Measurements from ENCODE around the gene PKNOX2. TPM values are rescaled to one million over a fixed set of nuclear protein-coding genes. Genes with fewer than 3 reads are reported as not detected.

PKNOX2 gene
- total and polyA plus RNA-seq, 9 of the 15 experiments (the other 6 are each of a cell fraction or from before 2014, with no cell fraction given), result not detected

- no peak overlapping the region for H3K4me3 ChIP-seq
- intact Hi-C loops (cut with micrococcal nuclease), result no loop called here
- POLR2A ChIA-PET, result no interaction called here
- no peaks in the 10 kb centered on the region; the same call in 1 of the 2 replicates for H4K20me1 ChIP-seq (replicated peaks; ENCODE audit: control insufficient read depth, insufficient read depth, low read length)
- no peak for DNase-seq (ENCODE audit: extremely low read depth in 1 of 4, low spot score in 3 of 4)
- in situ Hi-C loops (cut with MboI), result no loop called here
- no peak overlapping the region for H3K4me2 ChIP-seq (ENCODE audit: insufficient read depth, low read length)
- no peaks in the 10 kb centered on the region; a peak in 1 of 5 replicates for H3K4me1 ChIP-seq (replicated peaks in 1 of 2; ENCODE audit: control insufficient read depth in 2 of 2, insufficient read depth in 2 of 2, low read length in 2 of 2)
- no peak overlapping the region for H2AFZ ChIP-seq (ENCODE audit: low read depth, low read length)
- TF ChIP-seq ZNF592 (IDR thresholded peaks at IDR 0.05) (no peak), ZNF133 (CRISPR knock-in tag; IDR thresholded peaks at IDR 0.05) (no peak), ZNF197 (CRISPR knock-in tag; IDR thresholded peaks at IDR 0.05; ENCODE audit: low read depth) (no peak), CBX1 (IDR thresholded peaks at IDR 0.05; ENCODE audit: low read depth) (no peak), MEF2D (tag; conservative IDR thresholded peaks at IDR 0.05; ENCODE audit: low read depth) (no peak), LCOR (CRISPR knock-in tag; IDR thresholded peaks at IDR 0.05) (no peak), SMAD2 (IDR thresholded peaks at IDR 0.05; ENCODE audit: low read depth, low read length) (no peak), NBN (IDR thresholded peaks at IDR 0.05; ENCODE audit: low read depth) (no peak), ETV1 (tag; conservative IDR thresholded peaks at IDR 0.05; ENCODE audit: low read depth) (no peak), ZKSCAN3 (CRISPR knock-in tag; IDR thresholded peaks at IDR 0.05) (no peak), ZBTB7A (IDR thresholded peaks at IDR 0.05; ENCODE audit: borderline replicate concordance, control insufficient read depth, low read depth, low read length) (no peak), HBP1 (CRISPR knock-in tag; IDR thresholded peaks at IDR 0.05) (no peak)
- no peak overlapping the region for H3K27ac ChIP-seq (ENCODE audit: extremely low read depth, low read depth, low read length)
- no peak for FAIRE-seq
- no TSS peak for BruUV-seq (replicated peaks)
- no peaks in the 10 kb centered on the region for H3K36me3 ChIP-seq (ENCODE audit: control insufficient read depth, insufficient read depth, low read length)
- peaks cover 3% of the 10 kb centered on the region for H3K9me1 ChIP-seq (ENCODE audit: control insufficient read depth, insufficient read depth, low read length)
- 0% methylated on average over 8 of the region's 9 CpGs for whole genome bisulfite sequencing (ENCODE audit: insufficient coverage, low coverage, missing lambda C conversion rate)
- CTCF ChIA-PET (ENCODE audit: low intra/inter-chr PET ratio), result no interaction called here
- H3K79me2 ChIP-seq (ENCODE audit: control insufficient read depth, insufficient read depth, low read length), result no peaks in the 10 kb centered on the region
- ATAC-seq, result no peak
- H3K9ac ChIP-seq (ENCODE audit: insufficient read depth in 1 of 2, low read depth in 2 of 2, low read length in 2 of 2), result no peak overlapping the region
- H3K9me3 ChIP-seq (replicated peaks; ENCODE audit: control insufficient read depth, insufficient read depth, low read depth, low read length), result no peaks in the 10 kb centered on the region
- peaks cover 43 to 65% of the 10 kb centered on the region in 2 experiments for H3K27me3 ChIP-seq (ENCODE audit: control insufficient read depth in 2 of 2, insufficient read depth in 2 of 2, low read length in 2 of 2)
Observed at GRCh38 chr11:125179346-125179745, 14.8 kb downstream of the PKNOX2 start.
